HepG2 (cell line): Measurements from ENCODE around the gene ACOXL. TPM values are rescaled to one million over a fixed set of nuclear protein-coding genes. Genes with fewer than 3 reads are reported as not detected.

Source experiments
- ATAC-seq: fragments of 200-7000 bp; cut with Tn5 transposase; 3 replicates; pipeline ENCODE4 v1.9.1; 2020; ENCODE audit warnings: mild to moderate bottlenecking, moderate library complexity
- BruUV-seq: library from RNA; stranded (reverse); fragments of 400-500 nt; replicated peaks from 2 replicates; lab custom pipeline; 2021; lab: Mats Ljungman, UMichigan
- CTCF ChIA-PET: fragments of 300-600 bp; formaldehyde crosslinking; extraction: SDS; loops from one replicate; lab custom pipeline; 2021; ENCODE audit warnings: low total read pairs, inconsistent platforms, low intra/inter-chr PET ratio; lab: Yijun Ruan, JAX
- POLR2A ChIA-PET: fragments of 350-600 bp; sonication (Branson Sonifier 250); formaldehyde crosslinking; loops from one replicate; lab custom pipeline; 2020; ENCODE audit warnings: antibody characterized with exemption, inconsistent platforms; lab: Yijun Ruan, JAX
- DNase-seq: peaks from one replicate; pipeline ENCODE4 v3.0.0-alpha.2; 2015; ENCODE audit warnings: low spot score
- FAIRE-seq: peaks from 3 replicates; lab custom pipeline; 2011; peaks lifted over from hg19 to GRCh38; lab: Jason Lieb, UNC
- H2AFZ ChIP-seq: one replicate; pipeline ENCODE4 v1.6.1; 2011; ENCODE audit warnings: low read length, inconsistent platforms
- H3K27ac ChIP-seq: fragments of 300-600 bp; 3 replicates; pipeline ENCODE4 v1.8.0; 2011; ENCODE audit warnings: mixed run types, mild to moderate bottlenecking, mixed read lengths, low read length, inconsistent platforms; ENCODE audit not compliant: insufficient read depth; ENCODE audit errors: extremely low read length
- H3K27me3 ChIP-seq, 2 experiments: fragments of 200-600 bp in 1 of 2; 2 replicates in 1 of 2; 3 replicates in 1 of 2; pipeline versions ENCODE4 v1.6.0 to v1.8.0; 2011; ENCODE audit warnings: low read length in 2 of 2, mild to moderate bottlenecking in 2 of 2, moderate library complexity in 2 of 2, inconsistent platforms in 1 of 2; ENCODE audit not compliant: insufficient read depth in 2 of 2, control insufficient read depth in 1 of 2
- H3K36me3 ChIP-seq, 2 experiments: fragments of 200-600 bp in 1 of 2; replicated peaks in 1 of 2; 2 replicates in 1 of 2; 3 replicates in 1 of 2; pipeline versions ENCODE4 v1.5.1 to v1.8.0; 2011; ENCODE audit warnings: low read length in 2 of 2, inconsistent platforms in 1 of 2; ENCODE audit not compliant: insufficient read depth in 2 of 2, control insufficient read depth in 1 of 2
- H3K4me1 ChIP-seq: 2 replicates; pipeline ENCODE4 v1.5.1; 2012; ENCODE audit warnings: low read length, inconsistent platforms; ENCODE audit not compliant: insufficient read depth
- H3K4me2 ChIP-seq: 2 replicates; pipeline ENCODE4 v1.6.0; 2011; ENCODE audit warnings: low read depth, low read length, inconsistent platforms
- H3K4me3 ChIP-seq, 3 experiments: fragments of 200-600 bp in 1 of 3; sonication (generic), shearing (Covaris generic) in 1 of 3; replicated peaks in 1 of 3; 2 replicates each; pipeline ENCODE4 v1.5.1; 2011 to 2016; ENCODE audit warnings: low read length in 3 of 3, inconsistent platforms in 2 of 3, low read depth in 2 of 3, mild to moderate bottlenecking in 2 of 3, control low read depth in 1 of 3, mixed read lengths in 1 of 3; ENCODE audit not compliant: insufficient read depth in 1 of 3
- H3K79me2 ChIP-seq: one replicate; pipeline ENCODE4 v1.6.1; 2011; ENCODE audit warnings: low read length, inconsistent platforms; ENCODE audit not compliant: insufficient read depth
- H3K9ac ChIP-seq: 2 replicates; pipeline ENCODE4 v1.6.0; 2011; ENCODE audit warnings: mild to moderate bottlenecking, low read depth, low read length, inconsistent platforms; ENCODE audit not compliant: insufficient read depth
- H3K9me3 ChIP-seq: 2 replicates; pipeline ENCODE4 v1.5.1; 2012; ENCODE audit warnings: mild to moderate bottlenecking, low read length
- H4K20me1 ChIP-seq: 2 replicates; pipeline ENCODE4 v1.6.0; 2011; ENCODE audit warnings: inconsistent platforms, mild to moderate bottlenecking, low read length, moderate library complexity; ENCODE audit not compliant: insufficient read depth
- GABPB1 ChIP-seq: IDR thresholded peaks from 2 replicates; pipeline ENCODE4 v1.6.1; 2016; ENCODE audit warnings: mild to moderate bottlenecking, missing genetic modification reagents, moderate library complexity, missing compliant biosample characterization
- HMG20B ChIP-seq: conservative IDR thresholded peaks from 2 replicates; pipeline ENCODE4 v1.6.1; 2016; ENCODE audit warnings: missing genetic modification reagents, missing compliant biosample characterization
- KAT8 ChIP-seq: IDR thresholded peaks from 2 replicates; pipeline ENCODE4 v1.6.1; 2016; ENCODE audit warnings: missing genetic modification reagents, missing compliant biosample characterization
- KLF12 ChIP-seq: sonication (generic); formaldehyde crosslinking; IDR thresholded peaks from 2 replicates; pipeline ENCODE4 v1.4.0; 2020; ENCODE audit warnings: missing genetic modification reagents, borderline replicate concordance
- MXD4 ChIP-seq: IDR thresholded peaks from 2 replicates; pipeline ENCODE4 v1.6.1; 2016; ENCODE audit warnings: mild to moderate bottlenecking, missing biosample characterization, missing genetic modification reagents
- NR2F1 ChIP-seq, 2 experiments: fragments of 450-650 bp in 1 of 2; formaldehyde crosslinking in 1 of 2; IDR thresholded peaks; 2 replicates each; pipeline versions ENCODE4 v1.5.0 to v1.6.1; 2016 to 2020; ENCODE audit warnings: mild to moderate bottlenecking in 1 of 2, missing compliant biosample characterization in 1 of 2, missing genetic modification reagents in 1 of 2, moderate library complexity in 1 of 2
- RXRB ChIP-seq: IDR thresholded peaks from 2 replicates; pipeline ENCODE4 v1.6.1; 2016; ENCODE audit warnings: borderline replicate concordance, missing genetic modification reagents, missing compliant biosample characterization
- SALL1 ChIP-seq: sonication (generic); formaldehyde crosslinking; IDR thresholded peaks from 2 replicates; pipeline ENCODE4 v1.8.0; 2022; ENCODE audit warnings: mild to moderate bottlenecking, missing genetic modification reagents
- SNRNP70 ChIP-seq: fragments of 200-400 bp; formaldehyde crosslinking; IDR thresholded peaks from 2 replicates; pipeline ENCODE4 v1.6.1; 2017; ENCODE audit warnings: mild to moderate bottlenecking, low read depth, low read length, moderate library complexity
- SOX5 ChIP-seq: IDR thresholded peaks from 2 replicates; pipeline ENCODE4 v1.6.1; 2016; ENCODE audit warnings: borderline replicate concordance
- TAF15 ChIP-seq: fragments of 200-400 bp; formaldehyde crosslinking; IDR thresholded peaks from one replicate; pipeline ENCODE4 v1.6.1; 2018; ENCODE audit warnings: mild to moderate bottlenecking, low read depth, low read length; ENCODE audit not compliant: poor library complexity, severe bottlenecking
- THAP9 ChIP-seq: sonication (generic); formaldehyde crosslinking; IDR thresholded peaks from 2 replicates; pipeline ENCODE4; 2020; ENCODE audit warnings: missing genetic modification reagents, mild to moderate bottlenecking, borderline replicate concordance
- ZBTB25 ChIP-seq: IDR thresholded peaks from 2 replicates; pipeline ENCODE4 v1.6.1; 2018; ENCODE audit warnings: missing genetic modification reagents
- ZBTB26 ChIP-seq: IDR thresholded peaks from 2 replicates; pipeline ENCODE4 v1.6.1; 2016; ENCODE audit warnings: missing compliant biosample characterization, missing genetic modification reagents, borderline replicate concordance
- ZBTB44 ChIP-seq: sonication (generic); formaldehyde crosslinking; IDR thresholded peaks from 2 replicates; pipeline ENCODE4 v1.4.0; 2020; ENCODE audit warnings: missing genetic modification reagents
- ZNF207 ChIP-seq: fragments of 450-650 bp; IDR thresholded peaks from 2 replicates; pipeline ENCODE4 v1.6.1; 2016; ENCODE audit warnings: antibody characterized with exemption, borderline replicate concordance
- ZNF3 ChIP-seq: IDR thresholded peaks from 2 replicates; pipeline ENCODE4 v1.7.0; 2017; ENCODE audit warnings: inconsistent platforms
- ZNF367 ChIP-seq: sonication (generic); formaldehyde crosslinking; IDR thresholded peaks from 2 replicates; pipeline ENCODE4 v1.4.0; 2020; ENCODE audit warnings: missing genetic modification reagents, borderline replicate concordance
- ZNF747 ChIP-seq: sonication (generic); formaldehyde crosslinking; IDR thresholded peaks from 2 replicates; pipeline ENCODE4 v1.8.1; 2023; ENCODE audit warnings: missing genetic modification reagents, mild to moderate bottlenecking, borderline replicate concordance
- WGBS: methylation state at CpG from one replicate; pipeline ENCODE4 v1.1.6; 2017; ENCODE audit warnings: low lambda C conversion rate; 5-methylcytosine and 5-hydroxymethylcytosine counted together
- in situ Hi-C: cut with HindIII; loops from 2 replicates; pipeline ENCODE4 v1.10.0; 2017; ENCODE audit warnings: low pct_unique_long_range_greater_than_20kb; ENCODE audit not compliant: extremely low pct_ligation_motif_present
- intact Hi-C: fragments of 100-400 bp; cut with micrococcal nuclease; formaldehyde crosslinking; loops from one replicate; pipeline ENCODE4 v1.10.0; 2022; ENCODE audit not compliant: unreplicated experiment
- polyA plus RNA-seq, 8 experiments: library from polyadenylated mRNA; depleted of rRNA in 3 of 8; stranded (reverse) in 7 of 8; unstranded in 1 of 8; fragments of >200 nt; fragmentation: Illumina TruSeq in 4 of 8; extraction: Trizol in 4 of 8; gene quantifications; 2 replicates each; pipeline versions ENCODE4 v1.2.1 to v1.2.3, GENCODE V29; 2011 to 2016; ENCODE audit warnings: low read depth in 4 of 8, missing spikeins in 1 of 8, mixed read lengths in 1 of 8; ENCODE audit not compliant: insufficient read depth in 1 of 8
- total RNA-seq, 5 experiments: library from RNA; depleted of rRNA; stranded (reverse); fragments of >200 nt; fragmentation: Illumina TruSeq; extraction: Trizol; gene quantifications; 2 replicates each; pipeline ENCODE4 v1.2.3, GENCODE V29; 2016; ENCODE audit warnings: low read depth in 1 of 5

The ACOXL gene
- total and polyA plus RNA-seq, 2 of the 13 experiments (the other 11 are each of a cell fraction or from before 2014, with no cell fraction given), result not detected

- DNase-seq (no peak), FAIRE-seq (no peak), ATAC-seq (no peak)
- WGBS, result 44% methylated on average over 4 of the region's 4 CpGs
- ChIA-PET CTCF (no interaction called here), POLR2A (no interaction called here)
- Histone ChIP-seq H3K79me2 (no peaks in the 10 kb centered on the region), H3K27ac (no peak overlapping the region), H3K36me3 (no peaks in the 10 kb centered on the region), H2AFZ (no peak overlapping the region), H3K27me3 (peaks cover 0 to 43% of the 10 kb centered on the region in 2 experiments; a peak in 3 of 5 replicates), H3K4me1 (no peaks in the 10 kb centered on the region), H3K9ac (no peak overlapping the region), H4K20me1 (no peaks in the 10 kb centered on the region), H3K4me3 (no peak overlapping the region), H3K4me2 (no peak overlapping the region), H3K9me3 (no peaks in the 10 kb centered on the region)
- intact Hi-C loops (no loop called here), in situ Hi-C loops (no loop called here)
- TF ChIP-seq NR2F1 (CRISPR knock-in tag; IDR thresholded peaks at IDR 0.05) (no peak), GABPB1 (no peak), SNRNP70 (no peak), RXRB (CRISPR knock-in tag) (no peak), HMG20B (CRISPR knock-in tag) (no peak), THAP9 (CRISPR knock-in tag) (no peak), ZNF207 (no peak), KLF12 (CRISPR knock-in tag) (no peak), TAF15 (no peak), ZNF747 (no peak), SALL1 (CRISPR knock-in tag) (no peak), ZNF3 (no peak), ZBTB25 (no peak), ZNF367 (CRISPR knock-in tag) (no peak), ZBTB26 (CRISPR knock-in tag) (no peak), ZBTB44 (CRISPR knock-in tag) (no peak), SOX5 (CRISPR knock-in tag) (no peak), MXD4 (no peak), KAT8 (no peak)
- no TSS peak for BruUV-seq
These were observed 57.3 kb downstream of the ACOXL start for GRCh38 chr2:110789706-110790105.
